Ishikawa (cell line): ENCODE measurements around the gene CSTF2T.

ENCODE experiments used
- CEBPB ChIP-seq: IDR thresholded peaks from 2 replicates; pipeline ENCODE4 v1.6.1; 2012
- CREB1 ChIP-seq: IDR thresholded peaks from 2 replicates; pipeline ENCODE4 v1.6.1; 2012; ENCODE audit warnings: low read depth
- EGR1 ChIP-seq: IDR thresholded peaks from 2 replicates; pipeline ENCODE4 v1.6.1; 2012
- EP300 ChIP-seq: IDR thresholded peaks from 2 replicates; pipeline ENCODE4 v1.6.1; 2012; ENCODE audit warnings: borderline replicate concordance
- FOXM1 ChIP-seq: IDR thresholded peaks from 2 replicates; pipeline ENCODE4 v1.6.1; 2012; ENCODE audit warnings: low read depth, borderline replicate concordance
- NFIC ChIP-seq: IDR thresholded peaks from 2 replicates; pipeline ENCODE4 v1.6.1; 2012
- RAD21 ChIP-seq: IDR thresholded peaks from 2 replicates; pipeline ENCODE4 v1.6.1; 2012; ENCODE audit warnings: low read depth
- TAF1 ChIP-seq: IDR thresholded peaks from 2 replicates; pipeline ENCODE4 v1.6.1; 2012; ENCODE audit warnings: low read depth, mild to moderate bottlenecking
- TCF12 ChIP-seq: IDR thresholded peaks from 2 replicates; pipeline ENCODE4 v1.6.1; 2012; ENCODE audit warnings: low read depth
- TEAD4 ChIP-seq: IDR thresholded peaks from 2 replicates; pipeline ENCODE4 v1.6.1; 2012
- USF1 ChIP-seq: IDR thresholded peaks from 2 replicates; pipeline ENCODE4 v1.6.1; 2012
- YY1 ChIP-seq: IDR thresholded peaks from 2 replicates; pipeline ENCODE4 v1.6.1; 2012; ENCODE audit warnings: low read depth
- ZBTB7A ChIP-seq: IDR thresholded peaks from 2 replicates; pipeline ENCODE4 v1.6.1; 2012; ENCODE audit warnings: low read depth
- TF ChIP-seq, protein P1 (sequence below): IDR thresholded peaks from 2 replicates; pipeline ENCODE4 v1.6.1; 2012
- TF ChIP-seq, protein P2 (sequence below): IDR thresholded peaks from 2 replicates; pipeline ENCODE4 v1.6.1; 2012; ENCODE audit warnings: low read depth, mild to moderate bottlenecking

CSTF2T gene

GRCh38 chr10:51691135-51691534 lies 8.3 kb downstream of the CSTF2T start:
- TF ChIP-seq CEBPB = no peak
- no peak for TF ChIP-seq RAD21
- TF ChIP-seq ZBTB7A = no peak
- TF ChIP-seq, protein P1, sequence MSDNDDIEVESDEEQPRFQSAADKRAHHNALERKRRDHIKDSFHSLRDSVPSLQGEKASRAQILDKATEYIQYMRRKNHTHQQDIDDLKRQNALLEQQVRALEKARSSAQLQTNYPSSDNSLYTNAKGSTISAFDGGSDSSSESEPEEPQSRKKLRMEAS = no peak
- TF ChIP-seq, protein P2, sequence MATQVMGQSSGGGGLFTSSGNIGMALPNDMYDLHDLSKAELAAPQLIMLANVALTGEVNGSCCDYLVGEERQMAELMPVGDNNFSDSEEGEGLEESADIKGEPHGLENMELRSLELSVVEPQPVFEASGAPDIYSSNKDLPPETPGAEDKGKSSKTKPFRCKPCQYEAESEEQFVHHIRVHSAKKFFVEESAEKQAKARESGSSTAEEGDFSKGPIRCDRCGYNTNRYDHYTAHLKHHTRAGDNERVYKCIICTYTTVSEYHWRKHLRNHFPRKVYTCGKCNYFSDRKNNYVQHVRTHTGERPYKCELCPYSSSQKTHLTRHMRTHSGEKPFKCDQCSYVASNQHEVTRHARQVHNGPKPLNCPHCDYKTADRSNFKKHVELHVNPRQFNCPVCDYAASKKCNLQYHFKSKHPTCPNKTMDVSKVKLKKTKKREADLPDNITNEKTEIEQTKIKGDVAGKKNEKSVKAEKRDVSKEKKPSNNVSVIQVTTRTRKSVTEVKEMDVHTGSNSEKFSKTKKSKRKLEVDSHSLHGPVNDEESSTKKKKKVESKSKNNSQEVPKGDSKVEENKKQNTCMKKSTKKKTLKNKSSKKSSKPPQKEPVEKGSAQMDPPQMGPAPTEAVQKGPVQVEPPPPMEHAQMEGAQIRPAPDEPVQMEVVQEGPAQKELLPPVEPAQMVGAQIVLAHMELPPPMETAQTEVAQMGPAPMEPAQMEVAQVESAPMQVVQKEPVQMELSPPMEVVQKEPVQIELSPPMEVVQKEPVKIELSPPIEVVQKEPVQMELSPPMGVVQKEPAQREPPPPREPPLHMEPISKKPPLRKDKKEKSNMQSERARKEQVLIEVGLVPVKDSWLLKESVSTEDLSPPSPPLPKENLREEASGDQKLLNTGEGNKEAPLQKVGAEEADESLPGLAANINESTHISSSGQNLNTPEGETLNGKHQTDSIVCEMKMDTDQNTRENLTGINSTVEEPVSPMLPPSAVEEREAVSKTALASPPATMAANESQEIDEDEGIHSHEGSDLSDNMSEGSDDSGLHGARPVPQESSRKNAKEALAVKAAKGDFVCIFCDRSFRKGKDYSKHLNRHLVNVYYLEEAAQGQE = no peak
- no peak for TF ChIP-seq CREB1
- no peak for TF ChIP-seq NFIC
- TF ChIP-seq YY1 = no peak

DNA sequence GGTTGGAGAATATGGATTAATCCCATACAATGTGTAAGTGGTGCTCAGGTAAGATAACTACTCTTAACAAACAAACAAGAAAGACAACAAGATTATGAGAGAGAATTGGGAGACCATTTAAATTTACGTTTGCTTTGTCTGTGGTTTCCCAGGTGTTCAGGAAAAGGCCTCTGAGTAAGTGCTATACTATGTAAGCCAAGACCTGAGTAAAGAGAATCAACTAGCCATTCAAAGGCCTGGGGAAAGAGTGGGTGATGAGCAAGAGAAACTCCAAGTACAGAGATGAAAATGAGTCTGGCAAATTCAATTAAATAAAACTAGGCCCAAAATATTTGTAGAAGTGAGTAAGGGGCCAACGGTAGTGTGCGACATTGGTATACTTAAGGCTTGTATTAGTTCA lies 9.9 kb downstream of the CSTF2T start:
- TF ChIP-seq NFIC = no peak
- TF ChIP-seq YY1 = no peak
- TF ChIP-seq, protein P2 = no peak
- TF ChIP-seq ZBTB7A = no peak
- no peak for TF ChIP-seq RAD21
- TF ChIP-seq EGR1 = no peak
- no peak for TF ChIP-seq FOXM1
- TF ChIP-seq USF1 = no peak
- no peak for TF ChIP-seq TAF1
- TF ChIP-seq, protein P1 = no peak
- TF ChIP-seq TCF12 = no peak
- no peak for TF ChIP-seq CEBPB
- TF ChIP-seq CREB1 = no peak
- no peak for TF ChIP-seq TEAD4
- TF ChIP-seq EP300 = no peak

GRCh38 chr10:51687296-51687695 lies 12.1 kb downstream of the CSTF2T start:
- TF ChIP-seq TCF12 (no peak), YY1 (no peak), ZBTB7A (no peak), FOXM1 (no peak), TEAD4 (no peak), EP300 (no peak), EGR1 (no peak), USF1 (no peak), CREB1 (no peak), RAD21 (no peak), CEBPB (no peak), TAF1 (no peak), NFIC (no peak)
- TF ChIP-seq, protein P1 = no peak
- TF ChIP-seq, protein P2 = no peak

DNA sequence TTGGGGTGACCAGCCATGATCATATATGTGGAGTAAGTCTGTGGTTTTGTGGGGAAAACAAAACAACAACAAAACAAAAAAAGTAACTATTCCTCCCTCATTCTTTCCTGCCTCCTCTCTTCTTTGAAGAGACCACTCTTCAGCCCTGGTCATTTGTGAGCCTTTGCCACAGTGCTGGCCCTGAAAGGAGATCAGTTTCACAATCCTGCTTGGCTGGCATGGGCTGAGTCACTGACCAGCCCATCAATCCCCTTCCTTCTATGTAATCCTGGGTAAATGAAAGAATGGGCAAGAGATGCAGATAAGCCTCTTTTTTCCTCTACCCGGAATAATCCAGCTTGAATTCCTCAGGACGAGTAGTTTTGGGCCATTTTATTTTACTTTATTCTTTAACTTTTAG lies 13.6 kb downstream of the CSTF2T start:
- TF ChIP-seq EP300 (no peak), ZBTB7A (no peak), CEBPB (no peak)
- TF ChIP-seq, protein P2 = no peak
